ENCODE data around the gene TENM4.

TENM4 gene

GRCh38 chr11:79382301-79383050, 58.4 kb downstream of the TENM4 start:
- DNase-seq, result no peak

GRCh38 chr11:79381036-79381435, 59.8 kb downstream of the TENM4 start:
- DNase-seq, result no peak

GRCh38 chr11:79377406-79377805, 63.4 kb downstream of the TENM4 start:
- no peak for DNase-seq

- no peak for DNase-seq
Observed at GRCh38 chr11:79375818-79376550, 64.8 kb downstream of the TENM4 start.

GRCh38 chr11:79374727-79375126, 66.1 kb downstream of the TENM4 start:
- DNase-seq, result no peak

- DNase-seq, result no peak
Observed at GRCh38 chr11:79371724-79372123, 69.1 kb downstream of the TENM4 start.

GRCh38 chr11:79371152-79371551, 69.7 kb downstream of the TENM4 start:
- DNase-seq, result no peak

GRCh38 chr11:79369055-79369454, 71.8 kb downstream of the TENM4 start:
- DNase-seq, result no peak

- no peak for DNase-seq
Observed at GRCh38 chr11:79367844-79368243, 73.0 kb downstream of the TENM4 start.

GRCh38 chr11:79366218-79366617, 74.6 kb downstream of the TENM4 start:
- no peak for DNase-seq

GRCh38 chr11:79363861-79364378, 76.9 kb downstream of the TENM4 start:
- DNase-seq, result no peak

- DNase-seq, result no peak
Observed at GRCh38 chr11:79363256-79363655, 77.6 kb downstream of the TENM4 start.

GRCh38 chr11:79362821-79363220, 78.0 kb downstream of the TENM4 start:
- no peak for DNase-seq

- DNase-seq, result no peak
Observed at GRCh38 chr11:79362206-79362757, 78.5 kb downstream of the TENM4 start.

GRCh38 chr11:79358258-79358657, 82.6 kb downstream of the TENM4 start:
- DNase-seq, result no peak

- no peak for DNase-seq
Observed at GRCh38 chr11:79353706-79354105, 87.1 kb downstream of the TENM4 start.

- DNase-seq, result no peak
Observed at GRCh38 chr11:79352349-79352703, 88.5 kb downstream of the TENM4 start.

GRCh38 chr11:79348976-79349682, 91.7 kb downstream of the TENM4 start:
- DNase-seq, result no peak

GRCh38 chr11:79346021-79346420, 94.8 kb downstream of the TENM4 start:
- DNase-seq, result peak; percentile 11

GRCh38 chr11:79344753-79345294, 96.0 kb downstream of the TENM4 start:
- DNase-seq, result no peak

- peak; percentile 37 for DNase-seq
Observed at GRCh38 chr11:79342686-79343085, 98.1 kb downstream of the TENM4 start.

GRCh38 chr11:79342236-79342635, 98.6 kb downstream of the TENM4 start:
- DNase-seq, result no peak

- DNase-seq, result no peak
Observed at GRCh38 chr11:79340535-79340934, 100.3 kb downstream of the TENM4 start.

All from DMS153 (cell line).